Measurements from ENCODE around the gene APPL2.

APPL2 gene

DNA sequence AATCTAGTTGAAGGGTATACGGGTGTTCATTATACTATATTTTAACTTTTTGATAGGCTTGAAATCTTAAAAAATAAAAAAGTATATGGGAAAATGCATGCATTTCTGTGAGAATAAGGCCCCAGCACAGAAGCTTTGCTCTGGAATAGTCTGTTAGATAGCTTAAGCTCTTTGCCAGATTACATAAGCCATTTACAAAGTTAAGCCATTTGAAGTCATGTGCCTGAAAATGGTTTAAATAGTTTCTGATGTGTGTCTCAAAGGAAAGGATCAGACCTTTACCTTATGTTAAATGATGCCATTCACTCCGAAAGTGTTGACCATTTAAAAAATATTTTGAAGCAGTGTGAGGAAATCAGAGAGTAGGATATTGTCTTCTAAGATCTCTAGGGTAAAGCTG lies 77.1 kb downstream of the APPL2 start:
- H3K9ac ChIP-seq (ENCODE audit: low read length) = no peak overlapping the region
- no peak overlapping the region for H3K27ac ChIP-seq (ENCODE audit: low read length)
- H3K4me1 ChIP-seq (ENCODE audit: control insufficient read depth, low read depth, low read length) = peaks cover 7% of the 10 kb centered on the region
- H3K27me3 ChIP-seq (ENCODE audit: control insufficient read depth, insufficient read depth, low read length) = no peaks in the 10 kb centered on the region
- H3K36me3 ChIP-seq (ENCODE audit: control insufficient read depth, low read depth, low read length) = peaks cover 68% of the 10 kb centered on the region
- no peaks in the 10 kb centered on the region for H3K9me3 ChIP-seq (ENCODE audit: control insufficient read depth, low read depth, low read length)
- H3K4me3 ChIP-seq (ENCODE audit: low read length) = no peak overlapping the region

DNA sequence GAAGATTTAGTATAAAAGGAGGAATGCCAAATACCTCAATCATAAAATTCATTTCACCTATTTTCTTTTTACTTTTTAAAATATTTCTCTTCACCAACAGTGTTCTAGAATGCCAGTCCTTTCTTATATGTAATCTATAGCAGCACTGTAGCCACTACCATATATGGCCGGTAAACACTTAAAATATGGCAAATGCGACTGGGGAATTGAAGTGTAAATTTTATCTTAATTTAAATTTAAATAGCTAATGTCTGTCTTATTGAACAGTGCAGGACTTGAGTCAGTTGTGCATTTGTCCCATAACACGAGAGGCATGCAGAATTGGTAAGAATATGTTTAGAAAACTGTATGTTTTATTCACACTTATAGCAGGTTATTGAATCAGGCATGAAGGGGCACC lies 78.4 kb downstream of the APPL2 start:
- no peak overlapping the region for H3K27ac ChIP-seq (ENCODE audit: low read length)

DNA sequence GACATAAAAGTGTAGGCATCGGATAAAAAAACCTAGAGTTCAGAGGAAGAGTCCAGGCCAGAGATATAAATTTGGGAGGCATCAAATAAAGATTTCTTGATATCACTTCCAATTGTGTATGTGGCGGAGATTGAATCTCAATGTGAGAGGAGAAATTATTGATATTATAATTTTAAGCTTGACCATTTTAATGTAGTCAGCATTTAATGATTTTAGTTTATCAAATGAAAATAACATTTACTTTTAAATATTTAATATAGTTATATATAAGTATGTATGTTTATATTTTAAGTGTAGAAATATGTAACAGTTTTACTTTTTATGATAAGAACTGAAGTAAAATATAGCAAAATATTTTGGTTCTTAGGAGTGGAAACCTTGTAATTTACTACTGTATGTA lies 79.7 kb downstream of the APPL2 start:
- Histone ChIP-seq H3K9me3 (ENCODE audit: control insufficient read depth, low read depth, low read length) (no peaks in the 10 kb centered on the region), H3K36me3 (ENCODE audit: control insufficient read depth, low read depth, low read length) (peaks cover 70% of the 10 kb centered on the region), H3K27me3 (ENCODE audit: control insufficient read depth, insufficient read depth, low read length) (no peaks in the 10 kb centered on the region), H3K27ac (ENCODE audit: low read length) (no peak overlapping the region), H3K4me3 (ENCODE audit: low read length) (no peak overlapping the region), H3K4me1 (ENCODE audit: control insufficient read depth, low read depth, low read length) (peaks cover 7% of the 10 kb centered on the region), H3K9ac (ENCODE audit: low read length) (no peak overlapping the region)

More for the DNA sequence above, 78.4 kb downstream of the APPL2 start:
- Histone ChIP-seq H3K36me3 (ENCODE audit: control insufficient read depth, low read depth, low read length) (peaks cover 71% of the 10 kb centered on the region), H3K4me1 (ENCODE audit: control insufficient read depth, low read depth, low read length) (peaks cover 7% of the 10 kb centered on the region), H3K9ac (ENCODE audit: low read length) (no peak overlapping the region), H3K4me3 (ENCODE audit: low read length) (no peak overlapping the region), H3K9me3 (ENCODE audit: control insufficient read depth, low read depth, low read length) (no peaks in the 10 kb centered on the region), H3K27me3 (ENCODE audit: control insufficient read depth, insufficient read depth, low read length) (no peaks in the 10 kb centered on the region)

DNA sequence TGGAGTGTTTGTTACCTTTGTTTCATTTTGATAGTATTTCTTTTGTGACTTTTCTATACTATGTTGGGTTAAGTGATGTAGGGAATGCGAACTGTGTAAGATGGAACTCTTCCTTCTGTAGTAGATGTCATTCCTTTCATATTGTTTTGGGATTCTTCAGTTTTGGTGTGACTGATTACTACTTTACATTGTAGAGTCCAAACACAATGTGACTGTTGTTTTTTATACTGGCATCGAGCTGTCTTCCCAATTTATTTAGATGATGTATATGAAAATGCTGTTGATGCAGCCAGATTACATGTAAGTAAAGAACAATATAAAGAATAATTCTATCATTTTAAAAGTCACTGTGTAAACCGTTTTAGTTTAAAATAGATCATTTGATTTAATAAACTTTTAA lies 93.7 kb downstream of the APPL2 start:
- Histone ChIP-seq H3K27me3 (ENCODE audit: control insufficient read depth, insufficient read depth, low read length) (no peaks in the 10 kb centered on the region), H3K9me3 (ENCODE audit: control insufficient read depth, low read depth, low read length) (no peaks in the 10 kb centered on the region), H3K9ac (ENCODE audit: low read length) (no peak overlapping the region), H3K36me3 (ENCODE audit: control insufficient read depth, low read depth, low read length) (peaks cover 72% of the 10 kb centered on the region), H3K27ac (ENCODE audit: low read length) (no peak overlapping the region), H3K4me3 (ENCODE audit: low read length) (no peak overlapping the region), H3K4me1 (ENCODE audit: control insufficient read depth, low read depth, low read length) (no peaks in the 10 kb centered on the region)

GRCh38 chr12:105141320-105141922 lies 94.6 kb downstream of the APPL2 start:
- Histone ChIP-seq H3K4me3 (ENCODE audit: low read length) (no peak overlapping the region), H3K9me3 (ENCODE audit: control insufficient read depth, low read depth, low read length) (no peaks in the 10 kb centered on the region), H3K27ac (ENCODE audit: low read length) (no peak overlapping the region), H3K36me3 (ENCODE audit: control insufficient read depth, low read depth, low read length) (peaks cover 70% of the 10 kb centered on the region), H3K4me1 (ENCODE audit: control insufficient read depth, low read depth, low read length) (no peaks in the 10 kb centered on the region), H3K9ac (ENCODE audit: low read length) (no peak overlapping the region), H3K27me3 (ENCODE audit: control insufficient read depth, insufficient read depth, low read length) (no peaks in the 10 kb centered on the region)

DNA sequence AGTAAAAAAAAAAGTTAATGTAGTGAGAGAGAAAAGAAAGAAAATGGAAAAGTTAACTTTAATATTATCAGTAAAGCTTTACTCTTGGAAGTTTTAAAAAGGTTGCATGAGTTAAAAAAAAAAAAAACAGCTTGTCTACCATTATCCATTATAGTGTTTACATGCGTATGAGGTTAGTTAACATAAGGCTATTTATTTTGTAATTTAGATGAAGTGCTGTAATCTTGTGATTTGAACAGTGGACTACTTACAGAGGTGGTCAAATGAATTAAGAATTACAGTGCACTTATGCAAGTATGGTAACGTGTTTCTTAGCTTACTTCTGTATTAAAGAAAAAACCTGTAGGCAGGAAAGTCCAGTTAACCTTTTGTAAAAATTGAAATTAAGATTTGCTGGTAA lies 97.7 kb downstream of the APPL2 start:
- Histone ChIP-seq H3K9me3 (ENCODE audit: control insufficient read depth, low read depth, low read length) (no peaks in the 10 kb centered on the region), H3K36me3 (ENCODE audit: control insufficient read depth, low read depth, low read length) (peaks cover 64% of the 10 kb centered on the region), H3K4me3 (ENCODE audit: low read length) (no peak overlapping the region), H3K27ac (ENCODE audit: low read length) (no peak overlapping the region), H3K27me3 (ENCODE audit: control insufficient read depth, insufficient read depth, low read length) (no peaks in the 10 kb centered on the region), H3K4me1 (ENCODE audit: control insufficient read depth, low read depth, low read length) (no peaks in the 10 kb centered on the region), H3K9ac (ENCODE audit: low read length) (no peak overlapping the region)
